Lower leg skin (tissue), 3 donors: ENCODE results near the gene COMMD8.

Experiments
- POLR2A ChIP-seq, 2 donors: fragments of 450-650 bp; IDR thresholded peaks; one replicate each; pipeline ENCODE4 v1.6.1; 2016 to 2017; ENCODE audit warnings: antibody characterized with exemption in 2 of 2, mild to moderate bottlenecking in 1 of 2, moderate library complexity in 1 of 2
- TF ChIP-seq, protein P1 (sequence below), 3 donors: fragments of 450-650 bp; IDR thresholded peaks; one replicate each; pipeline ENCODE4 v1.5.1; 2016; ENCODE audit warnings: antibody characterized with exemption in 3 of 3, mild to moderate bottlenecking in 3 of 3, moderate library complexity in 2 of 3

DNA sequence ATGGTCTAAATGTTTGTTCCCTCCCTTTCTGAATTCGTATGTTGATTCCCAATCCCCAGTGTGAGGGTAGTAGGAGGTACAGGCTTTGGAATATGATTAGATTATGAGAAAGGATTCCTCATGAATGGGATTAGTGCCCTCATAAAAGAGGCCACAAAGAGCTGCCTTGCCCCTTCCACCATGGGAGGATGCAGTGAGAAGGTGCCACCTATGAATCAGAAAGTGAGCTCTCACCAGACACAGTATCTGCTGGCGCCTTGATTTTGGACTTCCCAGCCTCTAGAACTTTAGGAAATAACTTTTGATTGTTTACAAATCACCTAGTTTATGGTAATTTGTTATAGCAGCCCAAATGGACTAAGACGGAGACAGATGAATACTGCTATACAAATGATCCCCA, 25.2 kb upstream of the COMMD8 start:
- TF ChIP-seq, protein P1, sequence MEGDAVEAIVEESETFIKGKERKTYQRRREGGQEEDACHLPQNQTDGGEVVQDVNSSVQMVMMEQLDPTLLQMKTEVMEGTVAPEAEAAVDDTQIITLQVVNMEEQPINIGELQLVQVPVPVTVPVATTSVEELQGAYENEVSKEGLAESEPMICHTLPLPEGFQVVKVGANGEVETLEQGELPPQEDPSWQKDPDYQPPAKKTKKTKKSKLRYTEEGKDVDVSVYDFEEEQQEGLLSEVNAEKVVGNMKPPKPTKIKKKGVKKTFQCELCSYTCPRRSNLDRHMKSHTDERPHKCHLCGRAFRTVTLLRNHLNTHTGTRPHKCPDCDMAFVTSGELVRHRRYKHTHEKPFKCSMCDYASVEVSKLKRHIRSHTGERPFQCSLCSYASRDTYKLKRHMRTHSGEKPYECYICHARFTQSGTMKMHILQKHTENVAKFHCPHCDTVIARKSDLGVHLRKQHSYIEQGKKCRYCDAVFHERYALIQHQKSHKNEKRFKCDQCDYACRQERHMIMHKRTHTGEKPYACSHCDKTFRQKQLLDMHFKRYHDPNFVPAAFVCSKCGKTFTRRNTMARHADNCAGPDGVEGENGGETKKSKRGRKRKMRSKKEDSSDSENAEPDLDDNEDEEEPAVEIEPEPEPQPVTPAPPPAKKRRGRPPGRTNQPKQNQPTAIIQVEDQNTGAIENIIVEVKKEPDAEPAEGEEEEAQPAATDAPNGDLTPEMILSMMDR (IDR thresholded peaks at IDR 0.05): no peak
- TF ChIP-seq POLR2A (IDR thresholded peaks at IDR 0.05): no peak
